Measurements from ENCODE around the gene ALLC.

ALLC gene

DNA sequence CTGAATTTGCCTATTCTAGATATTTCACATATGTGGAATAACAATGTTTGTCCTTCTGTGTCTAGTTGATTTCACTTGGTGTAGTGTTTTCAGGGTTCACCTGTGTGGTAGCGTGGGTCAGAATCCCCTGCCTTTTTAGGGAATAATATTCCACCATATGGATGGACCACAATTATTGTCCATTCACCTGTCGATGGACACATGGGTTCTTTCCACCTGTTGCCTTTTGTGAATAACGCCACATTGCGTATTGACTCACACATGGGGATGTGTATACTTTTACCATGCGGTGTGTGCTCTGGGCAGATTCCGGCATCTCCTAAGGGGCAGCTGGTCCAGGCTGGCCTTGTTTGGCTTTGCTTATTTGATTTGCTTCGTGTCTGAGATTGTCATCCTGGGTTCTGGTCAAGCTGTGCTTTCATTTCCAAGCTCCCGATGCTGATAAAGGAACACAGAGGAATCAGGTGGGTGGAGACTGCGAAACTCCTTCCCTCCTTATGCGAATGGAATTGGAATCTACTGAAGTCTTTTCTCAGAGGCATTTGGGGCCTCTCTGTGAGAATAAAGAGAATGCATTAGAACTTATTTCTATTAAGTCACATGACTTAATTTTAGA is 18.9 kb upstream of the ALLC start:
- Mint-ChIP-seq H3K27ac (no peak overlapping the region), H3K9me3 (no peaks in the 10 kb centered on the region), H3K4me1 (ENCODE audit: low read depth in 2 of 2) (no peaks in the 10 kb centered on the region), H3K4me3 (no peak overlapping the region), H3K27me3 (peaks cover 9 to 42% of the 10 kb centered on the region in 2 donors), H3K36me3 (ENCODE audit: insufficient read depth) (no peaks in the 10 kb centered on the region)
- DNase-seq, result no peak
- ATAC-seq (replicated peaks), result no peak

DNA sequence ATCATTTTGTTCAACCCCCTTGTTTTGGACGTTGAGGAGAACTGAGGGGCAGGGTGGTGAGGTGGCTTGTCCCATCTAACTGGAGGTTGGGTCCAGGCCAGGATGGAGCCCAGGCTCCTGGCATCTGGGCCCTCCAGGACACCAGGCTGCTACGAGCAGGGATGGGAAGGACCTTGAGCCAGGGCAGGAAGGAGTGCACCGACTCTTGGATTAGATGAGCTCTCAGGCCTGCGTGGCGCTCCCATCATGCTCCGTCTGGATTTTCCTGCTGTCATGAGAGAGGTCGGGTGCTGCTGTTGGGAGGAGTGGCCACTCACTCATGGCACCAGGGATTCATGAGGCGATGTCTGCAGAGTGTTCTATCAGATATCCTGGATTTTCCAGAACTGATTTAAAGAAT is 18.3 kb upstream of the ALLC start:
- Mint-ChIP-seq H3K4me1 (ENCODE audit: low read depth in 2 of 2) (no peaks in the 10 kb centered on the region), H3K4me3 (no peak overlapping the region), H3K36me3 (ENCODE audit: insufficient read depth) (no peaks in the 10 kb centered on the region), H3K9me3 (no peaks in the 10 kb centered on the region), H3K27ac (no peak overlapping the region), H3K27me3 (peaks cover 9 to 41% of the 10 kb centered on the region in 2 donors)
- DNase-seq (no peak), ATAC-seq (replicated peaks) (no peak)

- DNase-seq (no peak), ATAC-seq (replicated peaks) (no peak)
- Mint-ChIP-seq H3K36me3 (ENCODE audit: insufficient read depth) (no peaks in the 10 kb centered on the region), H3K27ac (no peak overlapping the region), H3K9me3 (no peaks in the 10 kb centered on the region), H3K27me3 (peaks cover 0 to 25% of the 10 kb centered on the region in 2 donors), H3K4me1 (ENCODE audit: low read depth in 2 of 2) (no peaks in the 10 kb centered on the region), H3K4me3 (no peak overlapping the region)
Measured at GRCh38 chr2:3641181-3641580, 16.8 kb upstream of the ALLC start.

DNA sequence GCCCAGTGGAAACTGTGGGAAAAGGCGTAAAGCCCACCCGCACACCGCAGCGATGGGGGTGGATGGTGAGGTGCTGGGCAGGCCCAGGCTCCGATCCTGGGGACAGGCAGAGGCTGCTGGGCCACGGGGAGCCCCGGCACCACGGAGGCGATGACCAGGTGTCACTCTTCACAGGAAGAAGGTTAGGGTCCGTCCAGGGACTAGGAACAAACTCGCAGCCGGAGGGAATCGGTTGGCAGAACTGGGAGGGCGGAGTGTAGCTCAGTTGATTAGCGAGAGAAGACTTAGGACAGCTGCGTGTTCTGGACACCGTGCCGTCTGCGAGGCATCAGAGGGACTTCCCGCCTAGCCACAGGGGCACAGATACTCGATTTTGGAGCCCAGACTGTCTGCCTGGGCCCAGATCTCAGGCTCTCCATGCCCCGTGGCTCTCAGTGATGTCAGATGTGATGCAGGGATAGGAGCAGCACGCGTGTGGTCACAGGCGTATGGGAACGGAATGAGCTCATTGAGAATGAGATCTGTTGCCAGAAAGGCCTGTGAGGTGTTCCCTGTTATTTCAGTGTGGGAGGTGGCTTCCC is 16.1 kb upstream of the ALLC start:
- no peaks in the 10 kb centered on the region for H3K4me1 Mint-ChIP-seq (ENCODE audit: low read depth in 2 of 2)
- ATAC-seq (replicated peaks), result no peak
- H3K4me3 Mint-ChIP-seq, result no peak overlapping the region
- no peak overlapping the region for H3K27ac Mint-ChIP-seq
- H3K36me3 Mint-ChIP-seq (ENCODE audit: insufficient read depth), result no peaks in the 10 kb centered on the region
- DNase-seq, result no peak
- no peaks in the 10 kb centered on the region for H3K9me3 Mint-ChIP-seq
- H3K27me3 Mint-ChIP-seq, result peaks cover 0 to 18% of the 10 kb centered on the region in 2 donors

DNA sequence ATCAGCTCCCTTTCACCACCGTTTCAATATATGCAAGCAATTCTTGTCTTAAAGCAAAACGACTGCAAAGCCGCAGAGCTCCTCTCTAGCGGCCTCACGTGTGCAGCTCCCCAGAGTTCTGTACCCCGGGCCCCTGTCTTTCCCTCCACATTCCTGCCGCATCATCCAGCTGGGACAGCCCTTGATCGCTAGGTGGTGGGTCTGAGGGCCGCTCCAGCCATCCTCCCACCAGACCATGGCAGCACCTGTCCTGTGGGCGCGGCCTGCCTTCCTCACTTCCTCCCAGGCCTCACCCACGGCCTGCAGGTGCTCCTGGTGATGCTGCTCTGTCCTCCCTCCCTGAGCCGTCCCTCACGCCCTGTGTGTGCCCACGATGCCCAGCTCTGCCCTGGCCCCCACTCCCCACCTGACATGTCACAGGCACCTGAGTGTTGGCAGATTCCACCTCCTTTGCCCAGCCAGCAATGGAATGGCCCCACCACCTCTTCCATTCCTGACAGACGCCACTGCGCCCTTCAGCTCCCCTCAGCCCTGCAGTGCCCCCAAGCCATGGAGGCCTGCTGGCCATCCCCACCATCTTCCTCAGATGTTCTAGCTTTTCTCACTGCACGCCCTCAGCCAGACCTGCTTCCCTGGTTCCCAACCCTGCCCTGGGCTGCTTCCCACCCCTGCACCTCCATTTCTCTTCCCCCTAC is 15.3 kb upstream of the ALLC start:
- no peaks in the 10 kb centered on the region for H3K36me3 Mint-ChIP-seq (ENCODE audit: insufficient read depth)
- ATAC-seq (replicated peaks) (no peak), DNase-seq (no peak)
- H3K27ac Mint-ChIP-seq, result no peak overlapping the region
- H3K4me1 Mint-ChIP-seq (ENCODE audit: low read depth in 2 of 2), result no peaks in the 10 kb centered on the region
- no peak overlapping the region for H3K4me3 Mint-ChIP-seq
- H3K27me3 Mint-ChIP-seq, result peaks cover 0 to 10% of the 10 kb centered on the region in 2 donors
- no peaks in the 10 kb centered on the region for H3K9me3 Mint-ChIP-seq

DNA sequence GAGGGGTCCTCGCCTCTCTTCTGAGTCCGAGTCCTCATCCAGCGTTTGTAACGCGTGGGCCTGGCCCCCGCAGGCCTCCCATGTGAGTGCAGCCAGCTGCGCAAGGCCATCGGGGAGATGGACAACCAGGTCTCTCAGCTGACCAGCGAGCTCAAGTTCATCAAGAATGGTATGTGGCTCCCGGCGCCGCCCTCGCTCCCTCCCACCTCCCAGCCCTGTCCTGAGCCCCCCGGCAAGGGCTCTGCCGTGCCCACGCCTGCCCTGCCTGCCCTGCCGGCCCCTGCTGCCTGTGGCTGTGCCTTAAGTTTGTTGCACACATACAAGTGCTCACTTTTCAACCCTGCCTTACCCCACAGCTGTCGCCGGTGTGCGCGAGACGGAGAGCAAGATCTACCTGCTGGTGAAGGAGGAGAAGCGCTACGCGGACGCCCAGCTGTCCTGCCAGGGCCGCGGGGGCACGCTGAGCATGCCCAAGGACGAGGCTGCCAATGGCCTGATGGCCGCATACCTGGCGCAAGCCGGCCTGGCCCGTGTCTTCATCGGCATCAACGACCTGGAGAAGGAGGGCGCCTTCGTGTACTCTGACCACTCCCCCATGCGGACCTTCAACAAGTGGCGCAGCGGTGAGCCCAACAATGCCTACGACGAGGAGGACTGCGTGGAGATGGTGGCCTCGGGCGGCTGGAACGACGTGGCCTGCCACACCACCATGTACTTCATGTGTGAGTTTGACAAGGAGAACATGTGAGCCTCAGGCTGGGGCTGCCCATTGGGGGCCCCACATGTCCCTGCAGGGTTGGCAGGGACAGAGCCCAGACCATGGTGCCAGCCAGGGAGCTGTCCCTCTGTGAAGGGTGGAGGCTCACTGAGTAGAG is 14.4 kb upstream of the ALLC start:
- Mint-ChIP-seq H3K27ac (peak overlapping the region in 1 of 2 donors; percentile 49), H3K36me3 (ENCODE audit: insufficient read depth) (no peaks in the 10 kb centered on the region), H3K4me1 (ENCODE audit: low read depth in 2 of 2) (no peaks in the 10 kb centered on the region), H3K9me3 (no peaks in the 10 kb centered on the region), H3K27me3 (peaks cover 0 to 6% of the 10 kb centered on the region in 2 donors), H3K4me3 (no peak overlapping the region)
- DNase-seq, result no peak
- ATAC-seq (replicated peaks), result no peak

DNA sequence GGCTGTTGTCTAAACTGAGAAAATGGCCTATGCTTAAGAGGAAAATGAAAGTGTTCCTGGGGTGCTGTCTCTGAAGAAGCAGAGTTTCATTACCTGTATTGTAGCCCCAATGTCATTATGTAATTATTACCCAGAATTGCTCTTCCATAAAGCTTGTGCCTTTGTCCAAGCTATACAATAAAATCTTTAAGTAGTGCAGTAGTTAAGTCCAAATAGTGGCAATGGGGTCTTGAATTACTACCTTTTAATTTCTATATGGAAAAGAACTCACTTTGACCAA is 13.8 kb upstream of the ALLC start:
- Mint-ChIP-seq H3K27me3 (peaks cover 0 to 1% of the 10 kb centered on the region in 2 donors), H3K4me3 (no peak overlapping the region), H3K36me3 (ENCODE audit: insufficient read depth) (no peaks in the 10 kb centered on the region), H3K27ac (no peak overlapping the region), H3K9me3 (no peaks in the 10 kb centered on the region), H3K4me1 (ENCODE audit: low read depth in 2 of 2) (no peaks in the 10 kb centered on the region)
- no peak for ATAC-seq (replicated peaks)
- DNase-seq, result no peak

- Mint-ChIP-seq H3K4me3 (no peak overlapping the region), H3K36me3 (ENCODE audit: insufficient read depth) (no peaks in the 10 kb centered on the region), H3K9me3 (no peaks in the 10 kb centered on the region), H3K27ac (peak overlapping the region in 1 of 2 donors; percentile 49), H3K27me3 (no peaks in the 10 kb centered on the region), H3K4me1 (ENCODE audit: low read depth in 2 of 2) (no peaks in the 10 kb centered on the region)
- ATAC-seq (replicated peaks) (no peak), DNase-seq (no peak)
Measured at GRCh38 chr2:3644891-3645605, 13.0 kb upstream of the ALLC start.

DNA sequence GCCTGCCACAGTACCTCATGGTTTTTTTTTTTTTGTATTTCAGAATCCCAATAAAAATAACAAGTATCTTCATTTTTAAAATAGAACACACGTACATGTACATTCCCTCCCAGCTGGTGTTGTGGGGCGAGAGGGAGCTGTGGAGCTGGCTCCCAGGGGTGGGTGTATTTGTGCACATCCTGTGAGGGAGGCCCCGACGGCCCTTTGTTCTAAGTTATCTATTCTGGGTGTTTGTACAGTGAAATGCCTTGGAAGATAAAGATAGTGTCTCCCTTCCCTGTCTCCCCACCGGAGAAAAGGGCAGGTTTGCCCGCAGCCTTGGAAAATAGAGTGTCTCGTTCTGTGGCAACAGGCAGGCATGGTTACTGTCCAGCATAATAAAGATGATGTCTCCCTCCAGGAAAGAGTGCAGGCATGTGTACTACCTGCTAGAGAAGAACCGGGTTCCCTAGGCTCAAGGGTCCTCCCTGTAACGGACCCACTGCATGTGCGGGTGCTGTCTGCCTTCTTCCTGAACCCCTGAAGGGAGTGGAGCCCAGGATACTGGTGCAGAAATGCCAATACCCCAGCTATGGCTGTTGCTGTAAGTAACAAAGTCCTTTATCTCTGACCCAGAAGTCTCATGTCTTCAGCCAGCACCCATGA is 12.1 kb upstream of the ALLC start:
- DNase-seq (no peak), ATAC-seq (replicated peaks) (no peak)
- Mint-ChIP-seq H3K36me3 (ENCODE audit: insufficient read depth) (peaks cover 1% of the 10 kb centered on the region), H3K27me3 (no peaks in the 10 kb centered on the region), H3K4me1 (ENCODE audit: low read depth in 2 of 2) (peaks cover 1 to 2% of the 10 kb centered on the region in 2 donors), H3K9me3 (no peaks in the 10 kb centered on the region), H3K4me3 (no peak overlapping the region), H3K27ac (peak overlapping the region in 1 of 2 donors; percentile 5)

DNA sequence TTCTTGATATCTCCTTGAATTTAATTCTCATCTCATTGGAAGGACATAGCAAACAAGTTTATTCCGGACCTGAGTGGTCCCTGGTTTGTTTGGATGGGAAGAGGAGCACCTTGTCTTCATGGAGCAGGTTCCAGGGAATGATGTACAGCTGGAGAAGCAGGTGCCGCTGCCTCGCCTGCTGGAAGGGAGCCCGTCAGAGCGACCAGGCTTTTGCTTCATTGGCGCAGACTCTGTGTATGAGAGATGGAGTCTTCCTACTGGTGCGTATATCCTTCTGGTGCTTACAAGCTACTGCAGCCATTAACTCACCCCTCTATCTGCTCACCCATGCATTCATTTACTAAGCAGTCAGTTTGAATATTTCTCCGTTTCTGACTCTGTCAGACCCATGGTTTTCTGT is 11.6 kb upstream of the ALLC start:
- peaks cover 6 to 7% of the 10 kb centered on the region in 2 donors for H3K4me1 Mint-ChIP-seq (ENCODE audit: low read depth in 2 of 2)
- H3K27me3 Mint-ChIP-seq, result no peaks in the 10 kb centered on the region
- ATAC-seq (replicated peaks) (no peak), DNase-seq (no peak)
- no peaks in the 10 kb centered on the region for H3K9me3 Mint-ChIP-seq
- peaks cover 7% of the 10 kb centered on the region for H3K36me3 Mint-ChIP-seq (ENCODE audit: insufficient read depth)
- H3K4me3 Mint-ChIP-seq, result no peak overlapping the region
- no peak overlapping the region for H3K27ac Mint-ChIP-seq

- Mint-ChIP-seq H3K4me3 (no peak overlapping the region), H3K27ac (no peak overlapping the region), H3K27me3 (no peaks in the 10 kb centered on the region), H3K9me3 (no peaks in the 10 kb centered on the region), H3K36me3 (ENCODE audit: insufficient read depth) (peaks cover 15% of the 10 kb centered on the region), H3K4me1 (ENCODE audit: low read depth in 2 of 2) (peaks cover 12% of the 10 kb centered on the region in 2 donors)
- ATAC-seq (replicated peaks), result no peak
- no peak for DNase-seq
Measured at GRCh38 chr2:3647246-3647645, 10.8 kb upstream of the ALLC start.

GRCh38 chr2:3647831-3648651 is 10.0 kb upstream of the ALLC start:
- no peak for ATAC-seq (replicated peaks)
- DNase-seq, result no peak
- Mint-ChIP-seq H3K36me3 (ENCODE audit: insufficient read depth) (peaks cover 16% of the 10 kb centered on the region), H3K4me3 (no peak overlapping the region), H3K4me1 (ENCODE audit: low read depth in 2 of 2) (peaks cover 12% of the 10 kb centered on the region in 2 donors), H3K9me3 (no peaks in the 10 kb centered on the region), H3K27me3 (no peaks in the 10 kb centered on the region), H3K27ac (no peak overlapping the region)

All from effector memory CD8-positive, alpha-beta T cell (primary cell).